IMR-90 (cell line): Measurements from ENCODE around the gene ZNF276.

Experiments used
- CTCF ChIP-seq: conservative IDR thresholded peaks from 2 replicates; pipeline ENCODE4 v1.5.1; 2012; ENCODE audit warnings: mild to moderate bottlenecking, low read depth, low read length, improper control_type of control experiment
- MAZ ChIP-seq: IDR thresholded peaks from 2 replicates; pipeline ENCODE4 v1.6.1; 2012; ENCODE audit warnings: low read depth, mild to moderate bottlenecking, low read length, improper control_type of control experiment, moderate library complexity, borderline replicate concordance
- MXI1 ChIP-seq: IDR thresholded peaks from 2 replicates; pipeline ENCODE4 v1.6.1; 2012; ENCODE audit warnings: low read depth, mild to moderate bottlenecking, low read length, moderate library complexity, borderline replicate concordance
- POLR2A ChIP-seq: IDR thresholded peaks from 2 replicates; pipeline ENCODE4 v1.6.1; 2012; ENCODE audit warnings: mild to moderate bottlenecking, low read depth, low read length

GRCh38 chr16:89710709-89711564 is 10.4 kb upstream of the ZNF276 start:
- no peak for TF ChIP-seq CTCF
- no peak for TF ChIP-seq MAZ
- TF ChIP-seq MXI1, result no peak
- no peak for TF ChIP-seq POLR2A
